Effector memory CD8-positive, alpha-beta T cell (primary cell): ENCODE results near the gene LHCGR.

Source experiments
- ATAC-seq: fragments of 150-1000 bp; cut with Tn5 transposase; replicated peaks from 2 replicates; pipeline ENCODE4 v1.10.0; 2021; ENCODE audit warnings: mild to moderate bottlenecking, moderate library complexity
- DNase-seq, 3 experiments: peaks; one replicate each; pipeline ENCODE4 v3.0.0; 2021
- H3K27ac Mint-ChIP-seq, 2 donors: one replicate each; pipeline ENCODE4 v1.8.0; 2022; ENCODE audit warnings: mild to moderate bottlenecking in 2 of 2, mixed read lengths in 2 of 2, moderate library complexity in 2 of 2
- H3K27me3 Mint-ChIP-seq, 2 donors: one replicate each; pipeline ENCODE4 v1.8.0; 2022; ENCODE audit warnings: mixed read lengths in 2 of 2
- H3K36me3 Mint-ChIP-seq: one replicate; pipeline ENCODE4 v1.8.0; 2022; ENCODE audit warnings: mild to moderate bottlenecking, moderate library complexity, mixed read lengths; ENCODE audit not compliant: insufficient read depth
- H3K4me1 Mint-ChIP-seq, 2 donors: one replicate each; pipeline ENCODE4 v1.8.0; 2022; ENCODE audit warnings: low read depth in 2 of 2, mixed read lengths in 2 of 2
- H3K4me3 Mint-ChIP-seq, 2 donors: one replicate each; pipeline ENCODE4 v1.8.0; 2022; ENCODE audit warnings: mild to moderate bottlenecking in 2 of 2, mixed read lengths in 2 of 2, moderate library complexity in 2 of 2
- H3K9me3 Mint-ChIP-seq, 2 donors: one replicate each; pipeline ENCODE4 v1.8.0; 2022; ENCODE audit warnings: mixed read lengths in 2 of 2

LHCGR gene

DNA sequence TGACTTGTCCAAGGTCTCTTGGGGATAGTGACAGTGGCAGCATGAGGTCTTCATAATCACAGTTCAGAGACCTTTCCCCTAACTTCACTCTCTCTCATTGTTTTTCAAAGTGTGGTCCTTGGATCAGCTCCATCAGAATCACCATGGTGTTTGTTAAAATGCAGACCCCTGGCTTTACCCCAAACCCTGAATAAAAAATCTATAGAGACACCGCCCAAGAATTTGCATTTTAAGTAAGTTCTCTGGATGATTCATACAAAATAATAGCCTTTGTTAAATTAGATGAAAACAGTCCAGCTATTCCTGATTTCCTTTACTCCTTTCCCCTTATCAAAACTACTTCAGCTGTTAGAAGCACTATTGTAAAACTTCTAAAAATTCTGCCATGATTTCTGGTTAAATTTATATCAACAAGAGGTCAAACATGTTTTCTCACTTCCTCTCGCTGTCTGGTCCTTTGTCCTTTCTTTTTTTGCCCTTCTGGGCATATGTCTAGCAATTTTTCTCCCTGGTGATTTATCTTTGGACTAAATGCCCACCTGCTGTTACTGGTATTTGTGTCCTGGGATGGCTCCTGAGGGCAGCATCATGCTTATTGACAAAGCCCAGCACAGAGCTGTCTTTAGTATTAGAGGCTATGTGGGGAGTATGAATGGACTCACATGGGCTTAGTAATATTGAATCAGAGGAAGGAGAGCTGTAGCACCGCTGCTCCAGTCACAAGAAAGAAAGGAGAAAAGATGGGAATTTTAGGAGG is 63.4 kb downstream of the LHCGR start:
- H3K9me3 Mint-ChIP-seq: no peaks in the 10 kb centered on the region

DNA sequence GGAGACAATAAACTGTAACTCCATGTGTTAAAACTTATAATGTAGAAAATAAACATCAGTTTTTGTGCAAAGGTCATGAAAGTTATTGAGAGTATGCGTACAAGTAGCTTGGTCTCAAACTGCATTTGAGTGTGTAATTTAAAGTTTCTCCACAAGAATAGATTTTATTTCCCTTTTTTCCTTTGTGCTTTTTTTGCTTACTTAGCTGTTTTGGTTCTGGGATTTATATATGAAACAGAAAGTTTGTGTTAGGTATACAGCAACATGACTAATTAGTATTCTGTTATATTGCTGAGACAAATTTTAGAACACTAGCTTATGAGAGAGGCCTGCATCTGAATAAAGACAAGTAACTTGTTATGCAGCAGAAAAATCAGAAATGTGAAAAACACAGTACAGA is 70.4 kb downstream of the LHCGR start:
- peaks cover 4 to 27% of the 10 kb centered on the region in 2 donors for H3K27me3 Mint-ChIP-seq
- H3K9me3 Mint-ChIP-seq: no peaks in the 10 kb centered on the region
- DNase-seq (no peak), ATAC-seq (no peak)
- no peak overlapping the region for H3K4me3 Mint-ChIP-seq
- no peaks in the 10 kb centered on the region for H3K36me3 Mint-ChIP-seq
- H3K27ac Mint-ChIP-seq: no peak overlapping the region
- no peaks in the 10 kb centered on the region for H3K4me1 Mint-ChIP-seq

More for the DNA sequence above, 63.4 kb downstream of the LHCGR start:
- Mint-ChIP-seq H3K36me3 (no peaks in the 10 kb centered on the region), H3K4me1 (no peaks in the 10 kb centered on the region), H3K27ac (no peak overlapping the region), H3K27me3 (peaks cover 0 to 11% of the 10 kb centered on the region in 2 donors), H3K4me3 (no peak overlapping the region)
- no peak for DNase-seq
- no peak for ATAC-seq

GRCh38 chr2:48677450-48677849 is 78.1 kb downstream of the LHCGR start:
- no peak for DNase-seq
- no peak for ATAC-seq
- peaks cover under 1 to 9% of the 10 kb centered on the region in 2 donors for H3K27me3 Mint-ChIP-seq

GRCh38 chr2:48674933-48675332 is 80.6 kb downstream of the LHCGR start:
- H3K27me3 Mint-ChIP-seq: peaks cover 2 to 4% of the 10 kb centered on the region in 2 donors
- no peak overlapping the region for H3K27ac Mint-ChIP-seq
- H3K9me3 Mint-ChIP-seq: no peaks in the 10 kb centered on the region
- H3K4me1 Mint-ChIP-seq: no peaks in the 10 kb centered on the region
- H3K4me3 Mint-ChIP-seq: no peak overlapping the region
- H3K36me3 Mint-ChIP-seq: no peaks in the 10 kb centered on the region
- no peak for ATAC-seq
- no peak for DNase-seq

More at GRCh38 chr2:48677450-48677849, 78.1 kb downstream of the LHCGR start:
- Mint-ChIP-seq H3K9me3 (no peaks in the 10 kb centered on the region), H3K27ac (no peak overlapping the region), H3K4me3 (no peak overlapping the region), H3K4me1 (no peaks in the 10 kb centered on the region), H3K36me3 (no peaks in the 10 kb centered on the region)

- H3K27ac Mint-ChIP-seq: no peak overlapping the region
- H3K36me3 Mint-ChIP-seq: no peaks in the 10 kb centered on the region
- DNase-seq (no peak), ATAC-seq (no peak)
- no peak overlapping the region for H3K4me3 Mint-ChIP-seq
- H3K9me3 Mint-ChIP-seq: no peaks in the 10 kb centered on the region
- H3K4me1 Mint-ChIP-seq: no peaks in the 10 kb centered on the region
- H3K27me3 Mint-ChIP-seq: peaks cover 0 to 4% of the 10 kb centered on the region in 2 donors
These were observed 81.9 kb downstream of the LHCGR start for GRCh38 chr2:48673581-48673980.

GRCh38 chr2:48668992-48669391 is 86.5 kb downstream of the LHCGR start:
- Mint-ChIP-seq H3K27ac (no peak overlapping the region), H3K36me3 (peaks cover 3% of the 10 kb centered on the region), H3K9me3 (no peaks in the 10 kb centered on the region), H3K4me3 (no peak overlapping the region), H3K27me3 (peaks cover 4 to 10% of the 10 kb centered on the region in 2 donors), H3K4me1 (no peaks in the 10 kb centered on the region)
- no peak for DNase-seq
- ATAC-seq: no peak

DNA sequence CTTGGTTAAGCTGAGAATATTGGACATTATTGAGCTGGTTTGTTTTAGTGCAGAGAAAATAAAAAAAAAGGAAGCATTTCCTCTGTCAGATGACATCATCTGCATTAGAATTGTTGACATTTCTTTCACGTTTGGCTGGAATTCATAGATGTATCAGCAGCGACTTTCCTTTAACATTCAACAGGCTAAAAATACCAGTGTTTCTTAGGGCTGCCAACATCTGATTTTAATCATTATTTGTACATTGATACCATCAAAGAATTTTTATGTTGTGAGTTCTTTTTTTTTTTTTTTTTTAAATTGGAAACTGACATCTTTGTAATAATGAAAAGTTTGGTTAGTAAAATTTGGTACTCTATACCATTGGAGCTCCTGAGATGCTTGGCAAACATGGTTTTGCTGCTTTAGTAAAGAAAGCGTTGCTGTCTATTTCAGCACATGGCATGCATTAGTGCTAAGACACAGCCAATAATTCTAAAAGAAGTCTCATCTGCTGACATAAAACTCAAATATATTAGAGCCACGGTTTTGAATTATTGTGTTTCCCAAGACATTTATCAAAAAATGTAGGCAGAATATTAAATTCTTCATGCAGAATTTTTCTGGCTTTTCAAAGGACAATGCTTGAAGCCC is 104.2 kb downstream of the LHCGR start:
- DNase-seq (no peak), ATAC-seq (no peak)
- H3K27ac Mint-ChIP-seq: no peak overlapping the region
- no peaks in the 10 kb centered on the region for H3K4me1 Mint-ChIP-seq
- H3K27me3 Mint-ChIP-seq: peaks cover 0 to 6% of the 10 kb centered on the region in 2 donors
- H3K4me3 Mint-ChIP-seq: no peak overlapping the region
- H3K9me3 Mint-ChIP-seq: no peaks in the 10 kb centered on the region
- H3K36me3 Mint-ChIP-seq: no peaks in the 10 kb centered on the region

DNA sequence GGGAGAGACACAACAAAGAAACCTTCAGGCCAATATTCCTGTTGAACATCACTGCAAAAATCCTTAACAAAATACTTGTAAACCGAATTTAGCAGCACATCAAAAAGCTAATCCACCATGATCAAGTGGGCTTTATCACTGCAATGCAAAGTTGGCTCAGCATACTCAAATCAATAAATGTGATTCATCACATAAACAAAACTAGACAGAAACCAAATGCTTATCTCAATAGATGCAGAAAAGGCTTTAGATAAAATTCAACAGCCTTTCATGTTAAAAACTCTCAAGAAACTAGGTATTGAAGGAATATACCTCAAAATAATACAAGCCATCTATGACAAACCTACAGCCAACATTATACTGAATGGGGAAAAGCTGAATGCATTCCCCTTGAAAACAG is 117.3 kb downstream of the LHCGR start:
- H3K36me3 Mint-ChIP-seq: no peaks in the 10 kb centered on the region
- ATAC-seq: no peak
- H3K4me3 Mint-ChIP-seq: no peak overlapping the region
- H3K4me1 Mint-ChIP-seq: no peaks in the 10 kb centered on the region
- H3K27me3 Mint-ChIP-seq: peaks cover 9 to 19% of the 10 kb centered on the region in 2 donors
- no peak for DNase-seq
- H3K9me3 Mint-ChIP-seq: peaks cover 0 to 8% of the 10 kb centered on the region in 2 donors
- no peak overlapping the region for H3K27ac Mint-ChIP-seq
